ENCODE measurements around the gene PTPRD. TPM values are rescaled to one million over a fixed set of nuclear protein-coding genes. Genes with fewer than 3 reads are reported as not detected.

The PTPRD gene
- total and polyA plus RNA-seq, 9 of the 15 experiments (the other 6 are each of a cell fraction or from before 2014, with no cell fraction given): 0.11 TPM; not detected in 8

DNA sequence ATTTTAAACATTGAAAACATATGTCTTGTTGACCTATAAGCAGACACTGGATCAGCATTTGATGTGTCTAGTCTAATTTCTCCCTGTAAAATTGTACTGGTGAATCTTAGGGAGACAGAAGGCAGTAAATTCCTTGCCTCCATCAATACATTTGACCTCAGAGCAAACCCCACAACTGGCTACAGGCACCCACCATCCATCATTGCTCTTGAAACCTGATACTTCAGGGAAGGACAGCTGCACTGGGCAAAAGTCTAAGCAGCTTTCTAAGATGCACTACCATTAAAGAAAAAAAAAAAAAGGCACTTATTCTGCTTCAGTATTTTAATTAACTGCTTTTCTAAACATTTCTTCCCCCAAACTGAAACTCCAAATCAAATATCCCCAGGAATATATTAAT is 1761.9 kb downstream of the PTPRD start:
- H3K9me3 ChIP-seq (replicated peaks; ENCODE audit: control insufficient read depth, insufficient read depth, low read depth, low read length): no peaks in the 10 kb centered on the region
- no peak for FAIRE-seq
- no peaks in the 10 kb centered on the region for H3K4me1 ChIP-seq (replicated peaks in 1 of 2; ENCODE audit: control insufficient read depth in 2 of 2, insufficient read depth in 2 of 2, low read length in 2 of 2)
- H3K4me3 ChIP-seq: no peak overlapping the region
- in situ Hi-C loops (cut with MboI) (no loop called here), intact Hi-C loops (cut with micrococcal nuclease) (no loop called here)
- no peaks in the 10 kb centered on the region for H4K20me1 ChIP-seq (replicated peaks; ENCODE audit: control insufficient read depth, insufficient read depth, low read length)
- H2AFZ ChIP-seq (ENCODE audit: low read depth, low read length): no peak overlapping the region
- DNase-seq (ENCODE audit: extremely low read depth in 1 of 4, low spot score in 3 of 4): no peak
- ChIA-PET CTCF (ENCODE audit: low intra/inter-chr PET ratio) (no interaction called here), POLR2A (no interaction called here)
- TF ChIP-seq DNMT1 (IDR thresholded peaks at IDR 0.05) (no peak), NCOA4 (IDR thresholded peaks at IDR 0.05; ENCODE audit: partially characterized antibody) (no peak), LCOR (CRISPR knock-in tag; IDR thresholded peaks at IDR 0.05) (no peak), HDAC1 (IDR thresholded peaks at IDR 0.05) (no peak)
- TF ChIP-seq, protein P1, sequence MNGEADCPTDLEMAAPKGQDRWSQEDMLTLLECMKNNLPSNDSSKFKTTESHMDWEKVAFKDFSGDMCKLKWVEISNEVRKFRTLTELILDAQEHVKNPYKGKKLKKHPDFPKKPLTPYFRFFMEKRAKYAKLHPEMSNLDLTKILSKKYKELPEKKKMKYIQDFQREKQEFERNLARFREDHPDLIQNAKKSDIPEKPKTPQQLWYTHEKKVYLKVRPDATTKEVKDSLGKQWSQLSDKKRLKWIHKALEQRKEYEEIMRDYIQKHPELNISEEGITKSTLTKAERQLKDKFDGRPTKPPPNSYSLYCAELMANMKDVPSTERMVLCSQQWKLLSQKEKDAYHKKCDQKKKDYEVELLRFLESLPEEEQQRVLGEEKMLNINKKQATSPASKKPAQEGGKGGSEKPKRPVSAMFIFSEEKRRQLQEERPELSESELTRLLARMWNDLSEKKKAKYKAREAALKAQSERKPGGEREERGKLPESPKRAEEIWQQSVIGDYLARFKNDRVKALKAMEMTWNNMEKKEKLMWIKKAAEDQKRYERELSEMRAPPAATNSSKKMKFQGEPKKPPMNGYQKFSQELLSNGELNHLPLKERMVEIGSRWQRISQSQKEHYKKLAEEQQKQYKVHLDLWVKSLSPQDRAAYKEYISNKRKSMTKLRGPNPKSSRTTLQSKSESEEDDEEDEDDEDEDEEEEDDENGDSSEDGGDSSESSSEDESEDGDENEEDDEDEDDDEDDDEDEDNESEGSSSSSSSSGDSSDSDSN (IDR thresholded peaks at IDR 0.05; ENCODE audit: borderline replicate concordance in 1 of 2, low read depth in 2 of 2, low read length in 2 of 2): no peak
- H3K27ac ChIP-seq (ENCODE audit: extremely low read depth, low read depth, low read length): no peak overlapping the region
- no peaks in the 10 kb centered on the region for H3K27me3 ChIP-seq (ENCODE audit: control insufficient read depth in 2 of 2, insufficient read depth in 2 of 2, low read length in 2 of 2)
- no peaks in the 10 kb centered on the region for H3K9me1 ChIP-seq (ENCODE audit: control insufficient read depth, insufficient read depth, low read length)
- H3K9ac ChIP-seq (ENCODE audit: insufficient read depth in 1 of 2, low read depth in 2 of 2, low read length in 2 of 2): no peak overlapping the region
- no peaks in the 10 kb centered on the region for H3K36me3 ChIP-seq (ENCODE audit: control insufficient read depth, insufficient read depth, low read length)
- no TSS peak for BruUV-seq (replicated peaks)
- H3K4me2 ChIP-seq (ENCODE audit: insufficient read depth, low read length): no peak overlapping the region
- no peaks in the 10 kb centered on the region for H3K79me2 ChIP-seq (ENCODE audit: control insufficient read depth, insufficient read depth, low read length)
- ATAC-seq: no peak
